GM18502 (cell line): Measurements from ENCODE around the gene GLTP.
"Not testable (repeated sequence)": the region's sequence is repeated elsewhere in the genome, so short reads cannot be mapped to it uniquely, and the experiment has no call there.

Experiments
- ATAC-seq: cut with Tn5 transposase; IDR thresholded peaks from one replicate; pipeline ENCODE4 v1.9.1; 2021; ENCODE audit warnings: mild to moderate bottlenecking; ENCODE audit not compliant: unreplicated experiment, poor library complexity

The GLTP gene

GRCh38 chr12:109879351-109880042 lies 844 bp downstream of the GLTP start:
- no peak for ATAC-seq

- no peak for ATAC-seq
Measured at GRCh38 chr12:109878749-109879148, 1.6 kb downstream of the GLTP start.

GRCh38 chr12:109878247-109878625 lies 2.1 kb downstream of the GLTP start:
- no peak for ATAC-seq

- ATAC-seq = no peak
Measured at GRCh38 chr12:109877504-109878246, 2.7 kb downstream of the GLTP start.

- ATAC-seq = no peak
Measured at GRCh38 chr12:109876406-109876805, 3.9 kb downstream of the GLTP start.

- ATAC-seq = no peak
Measured at GRCh38 chr12:109875572-109876131, 4.7 kb downstream of the GLTP start.

- no peak for ATAC-seq
Measured at GRCh38 chr12:109873653-109874052, 6.7 kb downstream of the GLTP start.

GRCh38 chr12:109871668-109872314 lies 8.6 kb downstream of the GLTP start:
- ATAC-seq = no peak

GRCh38 chr12:109870648-109871047 lies 9.7 kb downstream of the GLTP start:
- no peak for ATAC-seq

GRCh38 chr12:109868182-109869051 lies 11.9 kb downstream of the GLTP start:
- no peak for ATAC-seq

- ATAC-seq = no peak
Measured at GRCh38 chr12:109864916-109865315, 15.4 kb downstream of the GLTP start.

- ATAC-seq = no peak
Measured at GRCh38 chr12:109863847-109864712, 16.3 kb downstream of the GLTP start.

GRCh38 chr12:109862491-109862890 lies 17.9 kb downstream of the GLTP start:
- not testable (repeated sequence) for ATAC-seq

- ATAC-seq = no peak
Measured at GRCh38 chr12:109861689-109862314, 18.5 kb downstream of the GLTP start.

GRCh38 chr12:109860977-109861376 lies 19.4 kb downstream of the GLTP start:
- ATAC-seq = no peak

GRCh38 chr12:109858764-109859163 lies 21.6 kb downstream of the GLTP start:
- ATAC-seq = no peak

- ATAC-seq = no peak
Measured at GRCh38 chr12:109857715-109858114, 22.6 kb downstream of the GLTP start.

- ATAC-seq = no peak
Measured at GRCh38 chr12:109855377-109855776, 25.0 kb downstream of the GLTP start.

GRCh38 chr12:109850518-109850917 lies 29.8 kb downstream of the GLTP start:
- ATAC-seq = not testable (repeated sequence)
